Hepatocyte (in vitro differentiated cells): ENCODE measurements around the gene KIF4A.

ENCODE experiments used
- CTCF ChIP-seq: fragments of 200-600 bp; sonication (generic); IDR thresholded peaks from 2 replicates; pipeline ENCODE4 v1.5.1; 2016; ENCODE audit warnings: antibody characterized with exemption, mild to moderate bottlenecking; ENCODE audit not compliant: poor library complexity
- EZH2 ChIP-seq: fragments of 200-600 bp; sonication (generic); IDR thresholded peaks from 2 replicates; pipeline ENCODE4 v1.6.1; 2016; ENCODE audit warnings: antibody characterized with exemption, mild to moderate bottlenecking, borderline replicate concordance
- EZH2phosphoT487 ChIP-seq: fragments of 200-600 bp; sonication (generic); IDR thresholded peaks from one replicate; pipeline ENCODE4 v1.6.1; 2018; ENCODE audit warnings: antibody characterized with exemption, mild to moderate bottlenecking, low read depth, moderate library complexity; ENCODE audit not compliant: unreplicated experiment, severe bottlenecking

- TF ChIP-seq CTCF (no peak), EZH2phosphoT487 (no peak), EZH2 (no peak)
Observed at GRCh38 chrX:70398899-70399298, 109.0 kb downstream of the KIF4A start.
